ENCODE results near the gene PPL.

The PPL gene

DNA sequence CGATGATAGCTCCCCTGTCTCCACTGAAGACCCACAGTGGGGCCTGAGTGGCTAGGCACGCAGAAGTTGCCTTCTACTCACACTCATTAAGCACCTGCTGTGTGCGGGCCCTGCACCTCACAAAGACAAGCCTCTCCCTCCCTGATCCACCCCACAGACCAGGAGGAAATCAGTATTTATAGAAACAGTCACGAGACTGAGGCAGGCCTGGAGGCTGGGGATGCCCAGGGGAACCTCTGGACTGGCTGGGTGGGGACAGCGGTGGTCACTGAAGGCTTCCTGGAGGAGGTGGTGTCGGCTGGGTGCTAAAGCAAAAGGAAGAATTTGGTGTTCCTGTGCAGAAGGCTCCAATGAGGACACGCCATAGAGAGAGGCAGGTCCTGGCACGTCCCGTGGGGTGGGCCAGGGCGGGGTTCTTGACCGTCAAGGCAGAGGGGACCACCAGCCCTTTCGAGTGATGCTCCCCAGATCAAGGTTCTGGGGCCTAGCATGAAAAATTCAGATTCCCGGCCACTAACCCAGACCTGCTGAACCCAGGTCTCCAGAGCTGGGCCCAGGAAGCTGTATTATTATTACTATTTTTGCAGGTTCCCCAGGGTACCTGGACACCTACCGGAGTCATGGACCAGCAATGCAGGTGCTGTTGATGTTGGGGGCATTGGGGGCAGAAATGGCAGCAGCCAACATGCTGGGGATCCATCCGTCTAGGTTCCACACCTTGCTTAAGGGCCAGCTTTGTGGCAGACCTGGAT, 23.0 kb downstream of the PPL start:
- TF ChIP-seq, protein P1, sequence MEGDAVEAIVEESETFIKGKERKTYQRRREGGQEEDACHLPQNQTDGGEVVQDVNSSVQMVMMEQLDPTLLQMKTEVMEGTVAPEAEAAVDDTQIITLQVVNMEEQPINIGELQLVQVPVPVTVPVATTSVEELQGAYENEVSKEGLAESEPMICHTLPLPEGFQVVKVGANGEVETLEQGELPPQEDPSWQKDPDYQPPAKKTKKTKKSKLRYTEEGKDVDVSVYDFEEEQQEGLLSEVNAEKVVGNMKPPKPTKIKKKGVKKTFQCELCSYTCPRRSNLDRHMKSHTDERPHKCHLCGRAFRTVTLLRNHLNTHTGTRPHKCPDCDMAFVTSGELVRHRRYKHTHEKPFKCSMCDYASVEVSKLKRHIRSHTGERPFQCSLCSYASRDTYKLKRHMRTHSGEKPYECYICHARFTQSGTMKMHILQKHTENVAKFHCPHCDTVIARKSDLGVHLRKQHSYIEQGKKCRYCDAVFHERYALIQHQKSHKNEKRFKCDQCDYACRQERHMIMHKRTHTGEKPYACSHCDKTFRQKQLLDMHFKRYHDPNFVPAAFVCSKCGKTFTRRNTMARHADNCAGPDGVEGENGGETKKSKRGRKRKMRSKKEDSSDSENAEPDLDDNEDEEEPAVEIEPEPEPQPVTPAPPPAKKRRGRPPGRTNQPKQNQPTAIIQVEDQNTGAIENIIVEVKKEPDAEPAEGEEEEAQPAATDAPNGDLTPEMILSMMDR (IDR thresholded peaks at IDR 0.05; ENCODE audit: insufficient read depth, low read depth, low read length, missing control alignments): no peak

DNA sequence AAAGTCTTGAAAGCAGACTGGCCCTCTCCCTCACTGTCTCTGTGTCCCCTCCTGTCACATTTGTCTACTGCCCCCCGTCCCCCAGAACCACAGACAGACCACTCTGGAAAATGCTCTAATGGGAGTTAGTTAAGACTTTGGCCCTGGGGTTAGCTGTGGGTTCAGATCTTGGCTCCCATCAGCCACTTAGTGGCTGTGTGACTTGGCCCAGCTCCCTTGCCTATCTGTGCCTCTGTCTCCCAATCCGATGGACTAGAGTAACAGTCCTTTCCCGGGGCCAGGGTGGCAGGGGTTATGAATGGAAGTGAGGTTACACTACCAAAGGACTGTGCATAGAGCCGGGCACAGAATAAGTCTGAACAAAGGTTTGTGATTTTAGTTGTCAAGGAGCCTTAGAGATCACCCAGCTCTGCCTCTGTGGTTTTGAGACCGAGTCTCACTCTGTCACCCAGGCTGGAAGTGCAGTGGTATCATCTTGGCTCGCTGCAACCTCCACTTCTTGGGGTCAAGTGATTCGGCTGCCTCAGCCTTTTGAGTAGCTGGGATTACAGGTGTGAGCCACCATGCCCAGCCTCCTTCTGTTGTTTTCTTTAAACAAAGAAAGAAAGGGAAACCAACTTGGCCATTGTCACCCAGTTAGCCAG, 23.7 kb downstream of the PPL start:
- DNase-seq (ENCODE audit: low read depth): no peak
- TF ChIP-seq, protein P1 (IDR thresholded peaks at IDR 0.05; ENCODE audit: insufficient read depth, low read depth, low read length, missing control alignments): no peak
- H3K4me3 ChIP-seq (ENCODE audit: low read depth, low read length): no peak overlapping the region

More for the DNA sequence above, 23.0 kb downstream of the PPL start:
- no peak overlapping the region for H3K4me3 ChIP-seq (ENCODE audit: low read depth, low read length)
- no peak for DNase-seq (ENCODE audit: low read depth)

DNA sequence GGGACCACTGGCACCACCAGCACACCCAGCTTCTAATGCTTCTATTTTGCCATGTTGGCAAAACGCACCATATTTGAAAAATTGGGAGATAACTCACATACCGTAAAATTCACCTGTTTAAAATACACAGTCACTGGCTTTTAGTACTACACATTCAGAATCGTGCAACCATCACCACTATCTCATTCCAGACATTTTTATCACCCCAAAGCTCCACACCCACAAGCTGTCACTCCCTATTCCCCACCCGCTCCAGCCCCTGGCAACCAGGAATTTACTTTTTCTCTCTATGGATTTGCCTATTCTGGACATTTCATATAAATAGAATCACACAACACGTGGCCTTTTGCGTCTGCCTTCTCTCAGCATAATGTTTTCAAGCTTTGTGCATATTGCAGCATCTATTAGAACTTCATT, 25.0 kb downstream of the PPL start:
- TF ChIP-seq, protein P1 (IDR thresholded peaks at IDR 0.05; ENCODE audit: insufficient read depth, low read depth, low read length, missing control alignments): no peak
- no peak for DNase-seq (ENCODE audit: low read depth)
- no peak overlapping the region for H3K4me3 ChIP-seq (ENCODE audit: low read depth, low read length)

DNA sequence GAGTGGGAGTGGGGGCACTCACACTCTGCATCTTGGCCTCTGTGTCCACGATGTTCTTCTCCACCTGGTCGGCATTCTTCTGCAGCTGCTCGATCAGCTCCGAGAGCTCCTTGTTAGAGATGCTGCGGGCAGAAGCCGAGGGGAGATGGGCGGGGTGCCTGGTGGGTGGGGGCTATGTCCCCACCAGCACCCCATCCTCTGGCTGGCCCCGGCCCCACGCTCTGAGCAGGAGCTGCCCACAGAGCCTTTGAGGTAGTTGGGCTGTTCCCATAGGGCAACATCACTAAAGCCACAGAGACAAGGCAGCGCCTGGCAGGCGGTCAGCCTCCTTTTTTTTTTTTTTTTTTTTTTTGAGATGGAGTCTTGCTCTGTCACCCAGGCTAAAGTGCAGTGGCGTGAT, 26.1 kb downstream of the PPL start:
- TF ChIP-seq, protein P1 (IDR thresholded peaks at IDR 0.05; ENCODE audit: insufficient read depth, low read depth, low read length, missing control alignments): no peak
- no peak for DNase-seq (ENCODE audit: low read depth)
- no peak overlapping the region for H3K4me3 ChIP-seq (ENCODE audit: low read depth, low read length)

DNA sequence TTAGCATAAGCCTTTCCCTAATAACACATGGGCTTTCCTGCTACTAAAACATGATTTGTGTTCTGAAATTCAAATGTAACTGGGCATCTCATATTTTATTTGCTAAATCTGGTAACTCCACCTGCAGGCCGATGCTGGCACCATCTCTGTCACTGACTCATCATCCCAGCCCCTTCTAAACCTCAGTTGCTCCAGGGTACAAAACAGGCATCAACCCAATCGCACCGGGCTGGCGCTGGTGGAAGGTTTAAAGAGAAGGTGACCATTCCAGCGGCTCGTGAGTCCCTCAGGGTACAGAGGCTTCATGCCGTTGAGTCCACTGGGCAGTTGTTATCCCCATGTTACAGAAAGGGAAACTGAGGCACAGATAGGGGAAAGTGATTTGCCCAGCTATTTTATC, 27.1 kb downstream of the PPL start:
- TF ChIP-seq, protein P1 (IDR thresholded peaks at IDR 0.05; ENCODE audit: insufficient read depth, low read depth, low read length, missing control alignments): no peak
- no peak for DNase-seq (ENCODE audit: low read depth)
- no peak overlapping the region for H3K4me3 ChIP-seq (ENCODE audit: low read depth, low read length)

DNA sequence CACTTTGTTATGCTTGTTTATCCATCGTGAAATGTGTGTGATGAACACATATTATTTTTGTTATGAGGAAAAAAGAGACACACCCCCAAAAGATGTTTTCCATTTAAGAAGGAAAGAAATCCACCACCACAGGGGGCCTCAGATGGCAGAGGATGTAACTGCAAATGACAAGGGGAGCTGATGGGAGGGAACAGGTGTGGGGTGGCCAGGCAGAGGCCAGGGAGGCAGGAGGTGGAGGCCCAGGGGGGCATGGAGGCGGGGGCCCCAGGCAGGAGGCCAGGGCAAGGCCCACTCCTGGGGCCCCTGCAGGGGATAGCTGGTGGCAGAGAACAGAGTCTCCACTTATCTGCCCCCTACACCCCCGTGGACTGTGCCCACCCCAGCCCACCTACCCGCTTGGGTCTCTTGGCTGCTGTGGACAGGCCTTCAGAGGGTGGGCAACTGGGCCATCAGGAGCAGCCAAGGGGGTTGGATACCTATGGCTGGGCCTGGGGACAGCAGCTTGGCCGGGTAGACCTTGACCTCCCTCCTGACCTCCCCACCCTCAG, 28.0 kb downstream of the PPL start:
- no peak overlapping the region for H3K4me3 ChIP-seq (ENCODE audit: low read depth, low read length)
- TF ChIP-seq, protein P1 (IDR thresholded peaks at IDR 0.05; ENCODE audit: insufficient read depth, low read depth, low read length, missing control alignments): no peak
- no peak for DNase-seq (ENCODE audit: low read depth)

Data from GM12865 (cell line).